GM19099 (cell line): Measurements from ENCODE around the gene DXO.

ENCODE experiments used
- POLR2A ChIP-seq: IDR thresholded peaks from 3 replicates; pipeline ENCODE4 v1.6.1; 2011; ENCODE audit warnings: low read depth; ENCODE audit not compliant: insufficient read length; ENCODE audit errors: extremely low read depth

DXO gene

GRCh38 chr6:31967926-31968320 is 4.0 kb downstream of the DXO start:
- no peak for TF ChIP-seq POLR2A

GRCh38 chr6:31966997-31967925 is 4.7 kb downstream of the DXO start:
- TF ChIP-seq POLR2A, result no peak

- TF ChIP-seq POLR2A, result no peak
These were observed 5.4 kb downstream of the DXO start for GRCh38 chr6:31966506-31966905.

- TF ChIP-seq POLR2A, result no peak
These were observed 6.2 kb downstream of the DXO start for GRCh38 chr6:31965700-31966099.

GRCh38 chr6:31963921-31964320 is 8.0 kb downstream of the DXO start:
- no peak for TF ChIP-seq POLR2A

- TF ChIP-seq POLR2A, result no peak
These were observed 10.3 kb downstream of the DXO start for GRCh38 chr6:31961616-31962015.

- TF ChIP-seq POLR2A, result peak; percentile 87
These were observed 12.9 kb downstream of the DXO start, which contains the start of the genes NELFE and SKIC2 for GRCh38 chr6:31958741-31959739. NELFE (minus strand) TSS chr6:31958971; CDS start chr6:31958446, 525 bp downstream. SKIC2 (plus strand) TSS chr6:31959175; CDS start chr6:31959193, 18 bp downstream.

- TF ChIP-seq POLR2A, result no peak
These were observed 13.6 kb downstream of the DXO start for GRCh38 chr6:31958412-31958740.

- no peak for TF ChIP-seq POLR2A
These were observed 15.1 kb downstream of the DXO start for GRCh38 chr6:31956796-31957195.

- TF ChIP-seq POLR2A, result no peak
These were observed 17.4 kb downstream of the DXO start for GRCh38 chr6:31954511-31954910.

- TF ChIP-seq POLR2A, result no peak
These were observed 19.0 kb downstream of the DXO start for GRCh38 chr6:31952890-31953289.

GRCh38 chr6:31952140-31952805 is 19.7 kb downstream of the DXO start:
- TF ChIP-seq POLR2A, result no peak

GRCh38 chr6:31949926-31950548 is 21.9 kb downstream of the DXO start:
- TF ChIP-seq POLR2A, result no peak

- no peak for TF ChIP-seq POLR2A
These were observed 23.1 kb downstream of the DXO start for GRCh38 chr6:31948753-31949413.
